ENCODE data around the gene PIGH.

Gene PIGH

DNA sequence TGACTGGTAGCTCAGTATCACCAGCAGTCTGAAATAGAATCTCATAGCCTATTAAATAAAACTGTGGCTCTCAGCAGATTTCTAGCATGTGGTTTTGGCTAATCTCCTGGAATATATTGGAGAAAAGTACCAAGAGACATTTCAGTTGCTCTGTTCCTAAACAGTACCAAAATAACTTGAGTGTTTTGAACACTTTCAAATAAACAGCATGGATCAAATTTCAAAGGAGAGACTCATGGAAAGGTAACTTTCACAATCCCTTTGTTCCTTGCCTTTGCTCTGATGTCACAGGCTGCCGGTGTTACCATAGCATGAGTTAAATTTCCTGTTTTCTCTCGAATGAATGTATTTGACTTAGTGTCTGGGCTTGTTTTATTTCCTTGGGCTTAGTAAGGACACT is 23.0 kb upstream of the PIGH start:
- H3K4me3 ChIP-seq (ENCODE audit: low read depth, low read length): no peak overlapping the region
- TF ChIP-seq, protein P1, sequence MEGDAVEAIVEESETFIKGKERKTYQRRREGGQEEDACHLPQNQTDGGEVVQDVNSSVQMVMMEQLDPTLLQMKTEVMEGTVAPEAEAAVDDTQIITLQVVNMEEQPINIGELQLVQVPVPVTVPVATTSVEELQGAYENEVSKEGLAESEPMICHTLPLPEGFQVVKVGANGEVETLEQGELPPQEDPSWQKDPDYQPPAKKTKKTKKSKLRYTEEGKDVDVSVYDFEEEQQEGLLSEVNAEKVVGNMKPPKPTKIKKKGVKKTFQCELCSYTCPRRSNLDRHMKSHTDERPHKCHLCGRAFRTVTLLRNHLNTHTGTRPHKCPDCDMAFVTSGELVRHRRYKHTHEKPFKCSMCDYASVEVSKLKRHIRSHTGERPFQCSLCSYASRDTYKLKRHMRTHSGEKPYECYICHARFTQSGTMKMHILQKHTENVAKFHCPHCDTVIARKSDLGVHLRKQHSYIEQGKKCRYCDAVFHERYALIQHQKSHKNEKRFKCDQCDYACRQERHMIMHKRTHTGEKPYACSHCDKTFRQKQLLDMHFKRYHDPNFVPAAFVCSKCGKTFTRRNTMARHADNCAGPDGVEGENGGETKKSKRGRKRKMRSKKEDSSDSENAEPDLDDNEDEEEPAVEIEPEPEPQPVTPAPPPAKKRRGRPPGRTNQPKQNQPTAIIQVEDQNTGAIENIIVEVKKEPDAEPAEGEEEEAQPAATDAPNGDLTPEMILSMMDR (IDR thresholded peaks at IDR 0.05; ENCODE audit: low read depth, low read length, missing control alignments): no peak
- no peak for DNase-seq (ENCODE audit: low read depth)

DNA sequence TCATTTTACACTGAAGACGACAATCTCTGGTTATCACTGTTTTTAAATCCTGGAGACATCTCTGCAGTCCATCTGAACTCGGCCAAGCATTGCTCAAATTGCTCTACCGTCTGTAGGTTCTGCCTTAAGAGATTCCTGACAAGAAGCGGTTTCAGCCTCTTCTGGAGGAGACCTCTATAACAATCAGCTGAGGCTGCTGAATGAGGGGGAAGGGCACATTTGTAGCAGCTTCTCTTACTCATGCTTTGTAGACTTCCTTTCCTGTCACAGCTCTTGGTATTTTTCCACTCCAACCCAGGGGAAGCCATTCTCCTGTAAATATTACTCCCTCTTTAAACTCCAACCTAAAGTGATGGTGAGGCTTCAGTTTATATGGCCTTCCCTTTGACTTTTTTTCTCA is 22.6 kb upstream of the PIGH start:
- no peak for DNase-seq (ENCODE audit: low read depth)
- H3K4me3 ChIP-seq (ENCODE audit: low read depth, low read length): no peak overlapping the region
- TF ChIP-seq, protein P1 (IDR thresholded peaks at IDR 0.05; ENCODE audit: low read depth, low read length, missing control alignments): no peak

DNA sequence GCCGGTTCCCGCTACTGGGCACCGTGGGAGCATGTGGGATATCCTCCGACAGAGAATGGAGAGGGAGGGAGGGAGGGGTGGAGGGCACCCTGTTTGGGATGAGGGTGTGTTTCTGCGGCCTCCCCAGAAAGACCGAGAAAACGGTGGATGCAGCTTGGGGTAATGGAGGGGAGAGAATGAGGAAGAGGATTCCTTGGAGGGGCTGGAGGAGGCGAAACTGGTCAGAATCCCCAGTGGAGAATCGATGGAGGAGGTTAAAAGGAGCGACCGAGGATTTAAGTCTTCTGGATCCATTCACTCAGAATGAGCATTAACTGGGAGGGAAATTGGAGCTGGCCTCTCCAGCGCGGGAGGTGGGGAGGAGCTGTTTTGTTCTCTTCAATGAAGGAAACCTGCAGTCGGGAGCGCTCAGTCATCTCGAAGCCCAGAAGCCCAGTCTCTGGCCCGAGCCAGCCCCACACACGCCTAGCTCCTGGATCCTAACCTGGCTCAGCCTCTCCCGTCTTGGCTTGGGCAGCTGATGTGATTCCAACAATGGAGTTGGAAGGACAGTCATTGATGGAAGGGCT is 20.2 kb upstream of the PIGH start:
- DNase-seq (ENCODE audit: low read depth): no peak
- TF ChIP-seq, protein P1 (IDR thresholded peaks at IDR 0.05; ENCODE audit: low read depth, low read length, missing control alignments): no peak

DNA sequence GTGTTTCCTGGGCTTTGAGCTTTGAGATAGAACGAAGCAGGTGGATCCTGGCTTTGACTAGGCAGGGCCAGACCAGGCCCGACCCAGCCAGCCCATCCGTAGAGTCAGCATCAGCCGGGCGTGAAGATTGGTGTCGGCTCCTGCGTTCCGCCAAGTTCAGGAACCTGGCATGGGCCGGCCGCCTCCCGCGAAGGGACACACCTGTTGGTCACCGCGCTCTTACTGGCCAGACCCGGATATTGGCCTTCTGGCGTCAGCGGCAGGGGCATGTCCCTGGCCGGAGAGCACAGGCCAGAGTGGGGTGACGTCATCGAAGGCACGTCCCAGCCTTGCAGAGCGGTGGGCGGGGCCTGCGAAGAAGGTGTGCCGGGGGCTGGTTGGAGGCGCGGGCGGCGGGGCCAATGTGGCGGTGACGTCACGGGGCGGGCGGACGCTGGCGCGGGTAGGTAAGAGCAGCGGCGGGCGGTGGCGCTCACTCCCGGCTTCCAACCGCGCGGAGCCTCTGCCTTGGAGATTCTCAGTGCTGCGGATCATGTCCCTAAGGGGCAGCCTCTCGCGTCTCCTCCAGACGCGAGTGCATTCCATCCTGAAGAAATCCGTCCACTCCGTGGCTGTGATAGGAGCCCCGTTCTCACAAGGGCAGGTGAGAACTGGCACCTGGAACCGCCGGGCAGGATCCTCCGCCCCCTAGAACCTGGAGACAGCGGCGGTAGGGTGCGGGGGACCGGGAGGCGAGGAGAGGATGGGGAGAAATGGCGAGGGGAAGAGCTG is 19.6 kb upstream of the PIGH start, which contains the start of gene ARG2:
Gene ARG2, plus strand, starts transcription at position 475 of the 771 bp plus-strand sequence. Its CDS starts 58 bp downstream, at position 533.
- TF ChIP-seq, protein P1 (IDR thresholded peaks at IDR 0.05; ENCODE audit: low read depth, low read length, missing control alignments): no peak
- peak within 1 kb of the TSS; percentile 65 for H3K4me3 ChIP-seq (ENCODE audit: low read depth, low read length)
- peak; percentile 69 for DNase-seq (ENCODE audit: low read depth)

More for the DNA sequence above, 20.2 kb upstream of the PIGH start:
- H3K4me3 ChIP-seq (ENCODE audit: low read depth, low read length): peak overlapping the region; percentile 65

DNA sequence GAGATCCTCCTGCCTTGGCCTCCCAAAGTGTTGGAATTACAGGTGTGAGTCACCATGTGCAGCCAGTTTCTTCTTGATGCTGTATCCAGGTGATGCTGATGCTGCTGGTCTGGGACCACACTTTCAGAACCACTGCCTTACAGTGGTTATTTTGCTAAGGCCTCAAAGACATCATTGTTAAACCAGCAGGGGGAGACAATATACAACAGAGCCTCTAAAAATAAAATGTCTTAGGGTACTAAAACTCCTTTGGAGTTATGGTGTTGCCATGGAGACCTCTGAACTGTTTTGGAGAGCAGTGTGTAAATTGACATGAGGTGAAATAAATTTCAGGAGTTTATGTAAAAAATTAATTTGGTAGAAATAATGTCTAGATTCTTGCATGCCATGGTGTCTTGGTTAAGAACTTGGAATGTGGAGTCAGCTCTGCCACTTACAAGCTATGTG is 18.6 kb upstream of the PIGH start:
- DNase-seq (ENCODE audit: low read depth): no peak
- H3K4me3 ChIP-seq (ENCODE audit: low read depth, low read length): no peak overlapping the region
- TF ChIP-seq, protein P1 (IDR thresholded peaks at IDR 0.05; ENCODE audit: low read depth, low read length, missing control alignments): peak; percentile 57

DNA sequence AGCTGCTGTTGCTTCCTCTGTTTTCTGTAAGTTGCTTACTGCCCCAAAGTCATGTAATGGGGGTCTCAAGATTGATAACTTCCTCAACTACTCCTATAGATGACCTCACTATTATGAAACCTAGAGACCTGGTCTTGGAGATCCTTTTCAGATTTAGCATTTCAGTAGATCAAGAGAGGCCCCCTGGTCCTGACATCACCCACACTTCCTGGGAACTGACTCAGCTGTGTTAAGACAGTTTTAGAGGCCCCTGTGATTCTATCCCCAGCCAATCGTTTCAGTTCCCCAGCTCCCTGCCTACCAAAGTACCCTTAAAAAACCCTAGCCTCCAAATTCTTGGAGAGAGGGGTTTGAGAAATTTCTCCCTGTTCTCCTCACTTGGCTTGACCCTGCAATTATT is 10.4 kb upstream of the PIGH start:
- no peak for DNase-seq (ENCODE audit: low read depth)
- TF ChIP-seq, protein P1 (IDR thresholded peaks at IDR 0.05; ENCODE audit: low read depth, low read length, missing control alignments): no peak
- no peak overlapping the region for H3K4me3 ChIP-seq (ENCODE audit: low read depth, low read length)
